H9 (cell line): Measurements from ENCODE around the gene SAP25. TPM values are rescaled to one million over a fixed set of nuclear protein-coding genes. Genes with fewer than 3 reads are reported as not detected.

ENCODE experiments used
- DNase-seq: peaks from one replicate; pipeline ENCODE4 v3.0.0-alpha.2; 2017
- H2AFZ ChIP-seq: one replicate; pipeline ENCODE4 v1.6.1; 2013; ENCODE audit warnings: mild to moderate bottlenecking, low read length, control low read depth, moderate library complexity
- H2AK5ac ChIP-seq: 2 replicates; pipeline ENCODE4 v1.6.1; 2013; ENCODE audit warnings: low read length, control low read depth, mixed read lengths; ENCODE audit not compliant: insufficient read length
- H2BK120ac ChIP-seq: one replicate; pipeline ENCODE4 v1.6.1; 2013; ENCODE audit warnings: low read depth, mild to moderate bottlenecking, low read length, control low read depth, inconsistent platforms; ENCODE audit not compliant: poor library complexity, severe bottlenecking
- H2BK12ac ChIP-seq: 2 replicates; pipeline ENCODE4 v1.6.1; 2013; ENCODE audit warnings: low read length, control low read depth, mixed read lengths, low read depth; ENCODE audit not compliant: insufficient read length
- H2BK15ac ChIP-seq: 2 replicates; pipeline ENCODE4 v1.6.1; 2013; ENCODE audit warnings: low read depth, low read length, control low read depth
- H2BK20ac ChIP-seq: one replicate; pipeline ENCODE4 v1.6.1; 2013; ENCODE audit warnings: low read depth, mild to moderate bottlenecking, low read length, control low read depth, inconsistent platforms; ENCODE audit not compliant: poor library complexity, severe bottlenecking
- H2BK5ac ChIP-seq: 2 replicates; pipeline ENCODE4 v1.6.1; 2013; ENCODE audit warnings: low read length, control low read depth, mixed read lengths; ENCODE audit not compliant: insufficient read length
- H3K14ac ChIP-seq: 2 replicates; pipeline ENCODE4 v1.6.1; 2013; ENCODE audit warnings: low read length, control low read depth; ENCODE audit not compliant: insufficient read depth
- H3K18ac ChIP-seq: 2 replicates; pipeline ENCODE4 v1.6.1; 2013; ENCODE audit warnings: low read depth, mild to moderate bottlenecking, mixed read lengths, low read length, control low read depth; ENCODE audit not compliant: insufficient read length
- H3K23ac ChIP-seq: 2 replicates; pipeline ENCODE4 v1.6.1; 2013; ENCODE audit warnings: low read length, control low read depth, mixed read lengths, low read depth; ENCODE audit not compliant: insufficient read length
- H3K23me2 ChIP-seq: 2 replicates; pipeline ENCODE4 v1.6.1; 2013; ENCODE audit warnings: low read depth, mild to moderate bottlenecking, mixed read lengths, low read length, control low read depth; ENCODE audit not compliant: insufficient read length, poor library complexity, severe bottlenecking
- H3K27ac ChIP-seq: 2 replicates; pipeline ENCODE4 v1.5.1; 2013; ENCODE audit warnings: low read length, control low read depth, mixed read lengths, low read depth; ENCODE audit not compliant: insufficient read length
- H3K27me3 ChIP-seq: 2 replicates; pipeline ENCODE4 v1.6.1; 2013; ENCODE audit warnings: low read length, control low read depth, inconsistent platforms; ENCODE audit not compliant: insufficient read depth
- H3K4ac ChIP-seq: 2 replicates; pipeline ENCODE4 v1.6.1; 2013; ENCODE audit warnings: low read depth, mild to moderate bottlenecking, control low read depth, inconsistent platforms, low read length, moderate library complexity
- H3K4me1 ChIP-seq: 2 replicates; pipeline ENCODE4 v1.6.1; 2013; ENCODE audit warnings: low read length, control low read depth, inconsistent platforms; ENCODE audit not compliant: insufficient read depth
- H3K4me2 ChIP-seq: 2 replicates; pipeline ENCODE4 v1.6.1; 2013; ENCODE audit warnings: low read length, control low read depth, mixed read lengths; ENCODE audit not compliant: insufficient read length, insufficient read depth
- H3K56ac ChIP-seq: 2 replicates; pipeline ENCODE4 v1.6.1; 2013; ENCODE audit warnings: low read depth, mild to moderate bottlenecking, mixed read lengths, low read length, control low read depth; ENCODE audit not compliant: insufficient read length
- H3K79me1 ChIP-seq: 2 replicates; pipeline ENCODE4 v1.6.1; 2013; ENCODE audit warnings: low read depth, mild to moderate bottlenecking, moderate library complexity, low read length, control low read depth, inconsistent platforms; ENCODE audit not compliant: insufficient read depth, poor library complexity, severe bottlenecking
- H3K79me2 ChIP-seq: 2 replicates; pipeline ENCODE4 v1.6.1; 2013; ENCODE audit warnings: low read length, control low read depth, inconsistent platforms; ENCODE audit not compliant: insufficient read depth
- H3K9ac ChIP-seq: 2 replicates; pipeline ENCODE4 v1.6.1; 2013; ENCODE audit warnings: low read length, control low read depth, mixed read lengths; ENCODE audit not compliant: insufficient read length; ENCODE audit errors: extremely low read depth
- H3K9me3 ChIP-seq: one replicate; pipeline ENCODE4 v1.6.1; 2013; ENCODE audit warnings: low read depth, low read length, inconsistent platforms; ENCODE audit not compliant: control insufficient read depth
- H3T11ph ChIP-seq: one replicate; pipeline ENCODE4 v1.6.1; 2013; ENCODE audit warnings: mild to moderate bottlenecking, low read length, control low read depth, inconsistent platforms
- H4K20me1 ChIP-seq: one replicate; pipeline ENCODE4 v1.6.1; 2013; ENCODE audit not compliant: control insufficient read depth, insufficient read length, insufficient read depth
- H4K5ac ChIP-seq: 2 replicates; pipeline ENCODE4 v1.6.1; 2013; ENCODE audit warnings: low read depth, mild to moderate bottlenecking, mixed read lengths, low read length, control low read depth; ENCODE audit not compliant: insufficient read length
- H4K8ac ChIP-seq: replicated peaks from 2 replicates; pipeline ENCODE4 v1.6.1; 2013; ENCODE audit warnings: low read length, control low read depth, mixed read lengths, low read depth; ENCODE audit not compliant: insufficient read length
- H4K91ac ChIP-seq: 2 replicates; pipeline ENCODE4 v1.6.1; 2013; ENCODE audit warnings: low read depth, mild to moderate bottlenecking, moderate library complexity, mixed read lengths, low read length, control low read depth; ENCODE audit not compliant: insufficient read length
- H3K27ac Mint-ChIP-seq, 3 experiments: 2 replicates in 2 of 3; 3 replicates in 1 of 3; pipeline ENCODE4 v1.8.0; 2020 to 2021; ENCODE audit warnings: mixed read lengths in 3 of 3, mild to moderate bottlenecking in 1 of 3, moderate library complexity in 1 of 3
- H3K27me3 Mint-ChIP-seq: 2 replicates; pipeline ENCODE4 v1.8.0; 2021; ENCODE audit warnings: low read depth, mild to moderate bottlenecking, moderate library complexity, mixed read lengths
- H3K36me3 Mint-ChIP-seq, 3 experiments: 2 replicates in 2 of 3; 3 replicates in 1 of 3; pipeline ENCODE4 v1.8.0; 2020 to 2021; ENCODE audit warnings: low read depth in 3 of 3, mixed read lengths in 3 of 3; ENCODE audit not compliant: insufficient read depth in 1 of 3
- H3K4me1 Mint-ChIP-seq, 2 experiments: 2 replicates each; pipeline ENCODE4 v1.8.0; 2020; ENCODE audit warnings: mixed read lengths in 2 of 2
- H3K4me3 Mint-ChIP-seq, 2 experiments: 2 replicates in 1 of 2; 3 replicates in 1 of 2; pipeline ENCODE4 v1.8.0; 2020 to 2021; ENCODE audit warnings: mild to moderate bottlenecking in 2 of 2, mixed read lengths in 2 of 2, moderate library complexity in 1 of 2
- H3K9me3 Mint-ChIP-seq, 2 experiments: 2 replicates in 1 of 2; 3 replicates in 1 of 2; pipeline ENCODE4 v1.8.0; 2020; ENCODE audit warnings: mild to moderate bottlenecking in 2 of 2, mixed read lengths in 2 of 2, moderate library complexity in 1 of 2
- CTCF ChIP-seq: fragments of 200-600 bp; sonication (generic); conservative IDR thresholded peaks from 3 replicates; pipeline ENCODE4 v1.8.0; 2021; ENCODE audit warnings: antibody characterized with exemption, mild to moderate bottlenecking
- WGBS: extraction: QIAGEN DNeasy Blood & Tissue Kit; methylation state at CpG from one replicate; pipeline ENCODE4 v1.1.7; 2013; ENCODE audit warnings: missing lambda C conversion rate, low lambda C conversion rate, mixed read lengths; ENCODE audit not compliant: insufficient read length; ENCODE audit errors: extremely low coverage; 5-methylcytosine and 5-hydroxymethylcytosine counted together
- total RNA-seq: library from RNA; stranded (reverse); gene quantifications from 2 replicates; pipeline ENCODE4 v1.2.1, GENCODE V29; 2021

The SAP25 gene
- total RNA-seq, 1 experiment from 2014 or later = 4.2 TPM

GRCh38 chr7:100611983-100612729, 38.5 kb upstream of the SAP25 start, which contains the start of gene MOSPD3:
Gene MOSPD3 (plus strand): TSS chr7:100612540. CDS start chr7:100612792, 252 bp downstream.
- H3K79me2 ChIP-seq = no peaks in the 10 kb centered on the region
- no peaks in the 10 kb centered on the region for H3K9me3 Mint-ChIP-seq
- H4K5ac ChIP-seq = no peak within 1 kb of the TSS
- no peak within 1 kb of the TSS for H3K23ac ChIP-seq
- no peak within 1 kb of the TSS for H2AK5ac ChIP-seq
- H2BK120ac ChIP-seq = peak within 1 kb of the TSS; percentile 94
- peaks cover 2% of the 10 kb centered on the region for H3K27me3 Mint-ChIP-seq
- no peak within 1 kb of the TSS for H4K8ac ChIP-seq
- peak within 1 kb of the TSS; percentile 83 for H2AFZ ChIP-seq
- H2BK15ac ChIP-seq = no peak within 1 kb of the TSS
- peak within 1 kb of the TSS; percentile 28 for H3K27ac ChIP-seq
- WGBS = no CpG with 5 or more reads among the region's 61 CpGs
- H3K79me1 ChIP-seq = no peaks in the 10 kb centered on the region
- H3K4me1 Mint-ChIP-seq = peaks cover 7 to 13% of the 10 kb centered on the region in 2 experiments
- H3K56ac ChIP-seq = no peak within 1 kb of the TSS
- peak within 1 kb of the TSS; percentile 61 for H3K4me2 ChIP-seq
- peaks cover 0 to 15% (median 11%) of the 10 kb centered on the region in 3 experiments for H3K36me3 Mint-ChIP-seq
- no peak within 1 kb of the TSS for H2BK12ac ChIP-seq
- no peaks in the 10 kb centered on the region for H3K9me3 ChIP-seq
- H3T11ph ChIP-seq = no peak within 1 kb of the TSS
- no peaks in the 10 kb centered on the region for H3K4me1 ChIP-seq
- no peak within 1 kb of the TSS for H4K91ac ChIP-seq
- peak within 1 kb of the TSS; percentile 96 for H3K14ac ChIP-seq
- peak within 1 kb of the TSS; percentile 98 for H3K18ac ChIP-seq
- peak; percentile 100 for DNase-seq
- H3K27me3 ChIP-seq = no peaks in the 10 kb centered on the region
- peak within 1 kb of the TSS; percentile 79 for H3K9ac ChIP-seq
- peak within 1 kb of the TSS; percentile 74 for H2BK5ac ChIP-seq
- peak within 1 kb of the TSS; percentile 93 to 97 for H3K4me3 Mint-ChIP-seq
- peaks cover 2% of the 10 kb centered on the region for H3K23me2 ChIP-seq
- peak within 1 kb of the TSS; percentile 100 for H3K27ac Mint-ChIP-seq
- no peaks in the 10 kb centered on the region for H4K20me1 ChIP-seq
- TF ChIP-seq CTCF = no peak
- H3K4ac ChIP-seq = no peak within 1 kb of the TSS
- H2BK20ac ChIP-seq = peak within 1 kb of the TSS; percentile 49
